Renal cortical epithelial cell (primary cell): ENCODE measurements around the gene RDH5. TPM values are rescaled to one million over a fixed set of nuclear protein-coding genes. Genes with fewer than 3 reads are reported as not detected.

ENCODE experiments used
- DNase-seq: peaks from one replicate; pipeline ENCODE4 v3.0.0-alpha.2; 2011; ENCODE audit warnings: low read depth
- total RNA-seq: library from RNA; depleted of rRNA; stranded (reverse); fragments of >200 nt; gene quantifications from 2 replicates; pipeline ENCODE4 v1.2.3, GENCODE V29; 2014

RDH5 gene
- total RNA-seq, 1 donor from 2014 or later: 2.7 TPM

DNA sequence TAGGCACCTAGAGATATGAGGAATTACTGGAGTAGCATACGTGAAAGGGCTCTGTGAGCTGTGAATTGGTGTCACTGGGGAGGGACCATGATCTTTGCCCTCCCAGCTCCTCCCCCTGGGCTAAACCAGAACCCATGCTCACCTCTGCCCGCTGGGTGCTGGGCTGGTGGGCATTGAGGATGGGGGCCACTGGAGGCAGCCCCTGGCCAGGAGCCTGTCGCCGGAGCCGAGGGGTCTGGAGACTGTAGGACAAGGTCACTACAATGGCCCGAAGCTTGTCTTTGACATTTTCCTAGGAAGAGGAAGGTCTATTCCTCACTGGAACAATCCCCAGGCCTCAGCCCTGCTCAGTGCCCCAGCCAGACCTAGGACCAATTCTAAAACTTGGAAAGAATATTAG lies 24.1 kb upstream of the RDH5 start:
- no peak for DNase-seq

DNA sequence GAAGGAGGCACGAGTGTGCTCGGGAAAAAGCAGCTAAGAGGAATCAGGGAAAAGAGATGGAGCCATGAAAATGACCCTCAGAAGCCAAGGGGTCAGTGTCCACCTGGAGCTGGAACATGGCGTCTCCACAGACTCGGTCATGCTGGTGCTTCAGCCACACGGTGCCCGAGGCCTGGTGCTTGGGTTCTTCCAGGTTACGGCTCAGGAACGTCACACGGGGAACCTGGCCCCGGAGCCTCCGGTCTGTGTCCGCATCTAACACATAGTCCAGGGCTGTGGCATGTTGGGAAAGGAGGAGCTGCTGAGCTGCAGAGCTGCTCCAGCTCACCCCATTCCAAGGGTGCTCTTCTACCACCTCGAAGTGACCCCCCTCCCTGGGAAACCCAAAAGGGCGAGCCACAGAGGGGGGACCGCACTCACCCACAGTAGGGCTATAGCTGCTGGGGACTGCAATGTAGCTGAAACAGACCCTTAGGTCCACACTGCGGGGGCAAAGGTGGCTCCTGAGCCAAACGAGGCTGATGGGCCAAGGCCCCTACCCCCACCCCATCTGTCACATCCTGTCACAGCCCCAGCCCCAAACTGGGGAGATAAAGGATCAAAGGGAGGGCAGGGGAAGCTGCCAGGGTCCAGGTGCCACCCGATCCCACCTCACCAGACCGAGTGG lies 23.3 kb upstream of the RDH5 start:
- no peak for DNase-seq

DNA sequence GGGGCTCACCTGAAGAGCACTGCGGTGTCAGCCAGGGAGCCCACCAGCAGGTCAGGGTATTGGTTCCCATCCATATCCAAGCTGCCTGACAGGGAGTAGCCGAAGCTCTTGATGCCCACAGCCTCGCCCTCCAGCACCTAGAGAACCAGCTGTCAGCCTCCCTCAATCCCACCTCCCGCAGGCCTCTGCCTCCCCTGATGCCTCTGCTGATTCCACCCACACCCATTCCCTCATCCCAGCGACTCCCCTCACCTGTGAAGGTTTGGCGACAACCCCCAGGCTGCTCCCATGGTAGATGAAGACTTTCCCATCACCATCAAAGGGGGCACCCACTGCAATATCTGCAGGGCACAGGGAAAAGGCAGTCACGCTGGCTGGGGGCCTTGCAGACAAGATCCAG lies 22.5 kb upstream of the RDH5 start:
- DNase-seq: no peak

DNA sequence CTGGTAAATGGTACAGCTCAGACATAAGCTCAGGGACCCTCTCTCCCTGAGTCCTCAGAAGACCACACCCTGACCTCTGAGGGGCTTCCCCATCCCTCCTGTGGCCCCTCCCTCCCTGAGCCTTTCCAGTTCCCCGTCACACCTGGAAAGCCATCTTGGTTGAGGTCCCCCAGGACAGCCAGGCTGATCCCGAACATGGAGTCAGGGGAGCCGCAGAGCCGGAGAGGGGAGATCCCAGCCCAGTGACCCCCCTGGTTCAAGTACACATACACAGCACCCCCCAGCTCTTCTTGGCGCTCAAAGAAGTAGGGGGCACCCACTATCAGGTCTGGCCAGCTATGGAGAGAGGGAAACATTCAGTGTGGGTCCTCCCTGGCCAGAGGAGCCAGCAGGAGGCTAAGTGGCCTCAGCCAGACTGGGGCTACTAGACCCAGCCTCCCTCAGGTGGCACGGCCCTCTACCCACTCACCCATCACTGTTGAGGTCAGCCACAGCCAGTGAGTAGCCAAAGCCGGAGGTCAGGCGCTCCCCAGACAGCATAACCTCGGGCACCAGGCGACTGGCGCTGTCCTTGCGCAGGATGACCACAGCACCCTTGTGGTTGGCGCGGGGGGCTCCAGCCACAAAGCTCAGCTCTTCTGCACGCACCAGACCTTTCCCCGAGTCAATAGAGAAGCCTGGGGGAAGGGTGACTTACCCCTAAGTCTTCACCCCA lies 21.8 kb upstream of the RDH5 start:
- DNase-seq: no peak

DNA sequence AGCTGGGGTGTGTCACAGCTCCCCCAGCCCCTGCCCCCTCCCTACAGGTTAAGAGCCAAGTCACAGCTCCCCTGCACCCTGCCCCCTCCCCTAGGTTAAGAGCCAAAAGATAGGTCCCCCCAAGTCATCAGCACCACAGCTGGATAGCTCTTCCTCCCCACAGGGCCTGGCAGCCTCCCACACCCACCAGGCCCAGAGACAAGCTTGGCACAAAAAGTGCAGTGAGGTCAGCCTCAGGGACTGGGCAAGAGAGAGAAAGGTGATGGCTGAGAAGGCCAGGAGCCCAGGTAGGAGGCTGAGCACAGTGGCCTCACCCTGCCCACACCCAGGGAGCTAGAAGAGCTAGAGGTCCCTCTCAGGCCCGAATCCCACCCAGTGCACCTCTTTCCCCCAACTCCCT lies 21.2 kb upstream of the RDH5 start:
- no peak for DNase-seq

DNA sequence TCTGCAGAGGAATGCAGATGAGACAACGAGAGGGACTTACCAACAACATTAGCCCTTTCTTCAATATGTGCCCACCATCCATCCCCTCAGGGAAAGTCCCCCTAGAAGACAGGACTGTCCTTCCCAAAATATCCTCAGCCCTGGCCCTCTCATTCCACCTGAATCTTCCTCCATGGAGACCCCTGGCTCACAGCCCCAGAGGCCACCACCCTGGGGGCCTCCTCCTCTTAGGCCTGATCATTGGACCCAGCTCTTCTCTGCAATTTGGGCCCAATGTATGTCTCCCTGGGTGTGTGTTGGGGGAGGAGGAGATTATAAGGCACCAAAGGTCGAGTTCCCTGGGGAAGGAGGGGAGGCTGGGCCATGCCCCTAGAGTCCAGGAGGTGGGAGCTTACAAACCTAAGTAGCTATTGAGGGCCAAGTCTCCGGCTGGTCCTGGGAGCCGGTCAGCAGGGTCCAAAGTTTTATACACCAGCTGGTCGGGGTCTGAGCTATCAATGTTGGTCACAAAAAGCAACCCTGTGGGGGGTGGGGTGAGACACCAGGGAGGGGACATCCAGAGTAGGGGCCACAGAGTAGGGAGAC lies 20.6 kb upstream of the RDH5 start:
- DNase-seq: no peak

DNA sequence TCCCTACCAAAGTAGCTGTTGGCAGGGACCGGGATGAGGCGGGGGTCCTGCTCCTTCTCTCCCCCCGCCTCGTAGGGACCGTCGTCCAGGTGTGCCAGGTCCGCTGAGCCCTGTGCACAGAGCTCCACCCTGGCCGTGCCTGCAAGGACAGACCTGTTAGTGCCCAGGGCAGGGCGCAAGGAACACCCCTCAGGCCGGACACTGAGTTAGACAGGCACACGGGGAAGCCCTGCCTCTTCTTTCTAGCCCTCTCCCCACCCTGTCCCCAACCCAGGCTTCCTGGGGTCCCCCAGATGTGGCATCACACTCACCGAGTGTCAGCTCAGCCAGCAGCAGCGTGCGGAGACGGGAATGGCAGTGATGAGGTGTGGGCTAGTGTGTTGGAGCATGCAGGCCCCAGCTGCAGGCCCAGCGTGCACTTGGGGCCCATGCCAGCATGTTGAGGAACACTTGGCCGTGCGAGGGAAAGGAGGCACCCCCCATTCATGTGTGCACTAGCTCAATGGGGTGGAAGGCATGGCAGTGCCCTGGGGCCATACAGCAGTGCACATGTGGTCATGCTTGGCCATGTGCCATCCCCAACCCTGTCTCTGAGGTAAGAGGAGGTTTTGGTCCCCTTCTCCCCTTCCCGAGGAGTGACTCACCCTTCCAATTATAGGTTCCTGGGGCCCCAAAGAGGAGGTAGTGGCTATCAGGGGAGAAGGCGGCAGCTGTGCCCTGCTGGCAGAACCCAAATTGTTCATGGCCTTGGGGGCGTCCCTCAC lies 19.8 kb upstream of the RDH5 start:
- no peak for DNase-seq

DNA sequence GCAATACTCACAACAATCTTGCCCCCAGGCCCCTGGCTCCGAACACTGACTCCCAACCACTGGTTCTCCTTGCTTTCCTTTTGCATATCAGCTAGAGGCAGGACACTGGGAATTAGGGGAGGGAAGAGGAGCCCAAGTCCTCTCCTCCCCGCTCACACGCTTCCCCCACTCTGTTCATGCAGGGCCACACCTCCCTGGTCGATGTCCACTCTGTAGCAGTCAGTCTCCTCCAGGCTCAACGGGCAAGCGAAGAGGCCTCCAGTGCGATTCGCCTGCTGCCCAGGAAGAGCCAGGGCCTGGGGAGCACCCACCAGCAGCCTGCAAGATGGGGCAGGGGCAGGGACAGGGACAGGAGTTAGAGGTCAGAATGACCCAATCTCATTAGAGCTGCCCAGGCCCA lies 17.3 kb upstream of the RDH5 start:
- no peak for DNase-seq

DNA sequence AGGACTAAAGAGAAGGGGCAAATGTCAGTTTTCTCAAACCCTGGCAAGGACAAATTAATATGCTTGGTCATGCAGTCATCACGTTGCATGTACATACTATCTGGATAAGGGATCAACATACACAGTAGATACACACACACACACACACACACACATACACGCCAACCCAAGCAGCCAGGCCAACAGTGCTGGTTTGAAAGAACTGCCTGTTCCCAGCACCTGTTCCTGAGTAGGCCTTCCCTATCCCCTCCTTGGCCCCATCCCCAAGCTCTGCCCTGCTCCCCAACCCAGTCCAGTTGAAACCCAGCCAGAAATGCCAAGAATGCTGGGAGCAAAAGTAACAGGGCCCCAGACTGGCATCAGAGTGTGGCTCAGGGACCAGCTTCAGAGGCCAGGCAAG lies 16.9 kb upstream of the RDH5 start:
- DNase-seq: no peak

DNA sequence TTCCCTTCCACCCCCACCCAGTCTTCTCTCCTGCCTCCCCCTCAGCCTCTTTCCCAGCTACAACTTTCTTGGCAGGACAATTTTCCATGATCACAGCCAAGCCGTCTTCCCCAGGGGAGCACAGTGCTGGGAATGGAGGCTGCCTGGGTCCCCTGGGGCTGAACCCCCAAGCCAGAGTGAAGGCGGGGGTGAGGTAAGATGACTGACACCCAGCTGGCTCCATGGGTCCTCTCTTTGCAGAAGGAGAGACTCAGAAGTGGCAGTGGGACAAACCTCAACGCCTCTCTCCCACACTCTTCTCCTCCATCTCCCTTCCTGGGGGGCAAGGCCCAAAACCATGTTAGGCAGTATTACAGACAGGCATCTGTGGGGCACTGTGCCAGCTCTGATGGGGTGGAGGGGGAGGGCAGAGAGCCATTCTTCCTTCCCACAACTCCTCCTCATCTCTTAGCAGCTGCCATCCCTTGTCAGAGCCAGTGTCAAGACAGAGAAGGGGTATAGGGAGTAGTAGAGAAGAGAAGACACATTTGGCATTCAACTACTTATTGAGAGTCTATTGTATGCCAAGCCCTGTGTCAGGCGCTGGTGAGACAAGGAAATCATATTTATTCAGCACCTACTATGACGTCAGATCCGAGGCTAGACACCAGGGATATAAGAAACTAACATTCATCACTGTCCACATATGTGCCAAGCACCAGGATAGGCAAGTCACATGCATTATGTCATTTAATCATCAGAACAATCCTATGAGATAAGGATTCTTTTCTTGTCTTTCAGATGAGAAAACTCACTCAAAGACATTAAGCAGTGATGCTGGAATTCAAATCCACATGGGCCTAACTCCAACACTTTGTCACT lies 16.1 kb upstream of the RDH5 start:
- DNase-seq: no peak

DNA sequence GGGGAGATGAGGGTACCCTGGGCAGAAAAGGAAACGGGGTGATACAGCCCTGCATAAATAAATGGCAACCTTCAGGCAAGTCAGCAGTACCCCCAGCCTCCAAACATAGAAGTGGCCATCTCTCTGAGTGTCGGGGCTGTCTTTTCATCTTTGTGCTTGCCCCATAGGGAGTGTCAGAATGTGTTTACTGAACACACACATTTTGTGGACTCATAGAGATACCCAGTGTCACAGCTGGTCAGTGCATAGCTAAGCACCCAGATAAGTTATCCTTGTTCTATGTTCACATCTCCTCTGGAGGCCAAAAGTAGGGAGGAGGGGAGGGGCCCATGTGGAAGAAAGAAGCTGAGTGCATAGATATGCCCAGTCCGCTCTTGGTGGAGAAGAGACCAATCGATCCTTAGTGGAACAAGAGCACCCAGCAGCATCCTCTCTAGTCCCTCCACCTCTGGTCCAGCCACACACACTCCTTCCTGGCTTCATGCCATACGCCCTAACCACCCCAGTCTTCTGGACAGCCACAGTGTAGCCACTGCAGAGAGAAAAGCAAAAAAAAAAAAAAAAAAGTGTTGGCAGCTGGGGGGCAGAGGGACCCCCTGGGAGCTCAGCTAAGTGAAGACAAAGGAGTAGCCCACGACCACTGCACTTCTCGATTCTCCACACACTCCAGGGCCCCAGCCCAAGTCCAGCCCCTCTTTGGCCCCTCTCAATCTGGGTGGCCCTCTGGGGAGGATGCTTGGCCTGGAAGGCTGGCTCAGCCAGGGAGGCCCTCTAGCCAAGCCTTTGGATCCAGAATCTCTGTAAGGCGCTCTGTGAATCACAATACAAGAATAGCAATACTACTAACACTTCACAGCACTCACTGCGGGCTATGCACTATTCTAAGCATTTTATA lies 15.1 kb upstream of the RDH5 start:
- DNase-seq: no peak

DNA sequence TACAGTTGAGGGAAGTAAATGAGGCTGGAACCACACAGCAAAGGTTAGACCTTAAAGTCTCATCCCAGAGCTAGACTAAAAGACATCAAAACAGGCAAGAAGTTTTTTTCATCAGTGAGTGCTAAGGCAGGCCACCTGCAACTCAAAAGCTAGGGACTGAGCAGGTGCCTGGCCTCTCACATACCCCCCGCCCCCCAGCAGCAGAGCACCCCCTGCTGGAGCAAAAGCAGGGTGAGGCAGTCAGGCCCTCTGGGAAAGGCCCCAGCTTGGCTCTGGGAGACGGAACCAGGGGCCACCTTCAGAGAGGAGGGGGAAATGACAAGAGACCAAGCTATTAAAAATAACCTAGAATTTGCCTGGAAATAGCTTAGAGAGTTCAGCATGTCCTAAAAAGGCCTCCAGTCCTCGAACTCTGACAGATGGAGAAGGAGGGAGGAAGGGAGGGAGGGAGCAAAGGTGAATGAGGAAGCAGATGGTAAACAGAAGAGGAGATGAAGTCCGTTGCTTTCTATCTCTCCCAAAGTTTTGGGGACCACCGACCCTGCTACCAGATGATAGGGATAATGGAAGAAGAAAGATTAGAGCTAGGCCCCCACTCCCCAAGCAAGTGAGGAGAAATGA lies 14.3 kb upstream of the RDH5 start:
- no peak for DNase-seq

DNA sequence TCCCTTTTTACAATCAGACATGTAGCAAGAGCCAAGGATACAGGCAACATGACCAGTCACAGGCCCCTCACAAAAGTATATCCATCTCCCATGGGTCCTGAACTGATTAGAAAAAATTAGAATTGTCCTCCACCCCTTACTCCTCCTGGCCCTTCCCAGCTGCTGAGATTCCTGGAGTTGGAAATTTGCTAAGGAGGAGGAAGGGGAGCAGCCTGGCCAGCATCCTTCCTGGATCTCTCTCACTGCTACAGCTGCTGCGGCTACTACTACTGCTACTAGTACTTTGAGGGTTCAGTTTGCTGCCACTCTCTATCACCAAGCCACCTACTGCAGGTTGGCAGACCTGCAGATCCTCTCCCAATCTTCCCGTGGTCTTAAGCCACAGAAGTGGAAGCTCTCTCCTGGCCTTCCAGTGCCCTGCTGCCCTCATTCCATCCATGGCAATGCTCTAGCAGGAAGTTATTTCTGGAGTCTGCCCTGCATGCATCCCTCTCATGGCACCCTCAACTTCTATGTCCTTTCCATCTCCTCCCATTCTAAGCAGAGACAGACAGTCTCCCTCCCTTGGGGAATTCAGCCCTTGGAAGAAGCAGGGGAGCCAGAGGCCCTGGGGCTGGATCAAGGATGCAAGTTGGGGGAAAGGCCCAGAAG lies 13.5 kb upstream of the RDH5 start:
- no peak for DNase-seq

DNA sequence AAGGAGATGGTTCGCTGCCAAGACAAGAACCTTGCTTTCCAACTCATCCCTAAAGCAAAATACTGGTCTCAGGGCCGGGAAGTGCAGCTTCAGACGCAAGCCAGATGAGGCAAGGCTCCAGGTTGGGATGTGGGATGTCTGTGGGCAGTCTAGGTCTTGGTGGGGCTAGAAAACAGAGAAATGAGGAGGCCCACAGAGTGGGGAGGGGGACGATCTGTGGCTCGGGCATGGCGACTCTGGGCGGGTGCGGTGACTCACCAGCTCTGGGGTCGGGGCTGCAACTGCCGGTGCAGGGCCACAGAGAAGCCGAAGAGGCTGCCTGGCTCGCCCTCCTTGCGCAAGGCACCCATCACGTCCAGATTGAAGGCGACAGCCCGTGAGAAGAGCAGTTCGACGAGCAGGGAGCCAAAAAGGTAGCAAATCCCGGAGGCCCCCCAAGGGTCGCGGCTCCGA lies 12.9 kb upstream of the RDH5 start:
- DNase-seq: no peak

DNA sequence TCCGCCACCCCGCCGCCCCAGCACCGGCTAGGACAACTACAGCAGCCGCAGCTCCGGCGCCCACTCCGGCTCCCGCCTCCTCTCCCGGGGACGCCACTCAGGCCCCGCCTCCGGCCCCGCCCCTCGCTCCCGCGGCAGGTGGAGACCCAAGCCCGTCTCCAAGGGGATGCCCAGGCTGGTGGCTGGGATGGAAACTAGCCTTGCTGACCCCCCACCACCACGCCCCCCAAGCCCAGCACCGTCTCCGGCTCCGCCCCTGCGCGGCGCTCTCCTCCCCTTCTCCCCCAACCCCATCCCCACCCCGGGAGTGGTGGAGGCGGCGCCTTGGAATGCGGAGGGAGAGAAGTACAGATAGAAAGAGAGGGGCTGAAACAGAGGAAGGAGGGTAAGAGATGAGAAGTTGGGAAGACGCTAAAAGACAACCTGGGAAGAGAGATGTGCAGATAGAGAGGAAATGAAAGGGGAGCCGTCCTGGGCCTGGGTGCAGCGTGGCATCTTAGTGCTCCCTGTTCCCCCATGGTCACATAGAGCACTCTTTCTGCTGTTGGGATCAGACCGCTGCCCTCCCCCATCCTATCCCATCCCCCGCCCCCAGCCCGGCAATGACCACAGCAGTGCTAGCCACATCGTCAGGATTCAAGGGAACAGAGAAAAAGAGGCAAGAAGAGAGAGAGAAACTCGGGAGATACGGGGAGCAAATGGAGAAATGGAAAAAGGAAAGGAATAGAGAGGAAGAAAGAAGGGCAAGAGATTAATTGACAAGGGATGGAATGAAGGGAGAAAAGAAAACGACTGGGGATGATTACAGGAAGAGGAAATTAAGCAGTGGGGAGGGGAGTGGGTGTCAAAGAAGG lies 12.1 kb upstream of the RDH5 start, which contains the start of gene ITGA7:
Gene ITGA7 (minus strand): TSS at position 64 of the 854 bp plus-strand sequence. CDS start 222 bp downstream, outside the sequence.
- no peak for DNase-seq

DNA sequence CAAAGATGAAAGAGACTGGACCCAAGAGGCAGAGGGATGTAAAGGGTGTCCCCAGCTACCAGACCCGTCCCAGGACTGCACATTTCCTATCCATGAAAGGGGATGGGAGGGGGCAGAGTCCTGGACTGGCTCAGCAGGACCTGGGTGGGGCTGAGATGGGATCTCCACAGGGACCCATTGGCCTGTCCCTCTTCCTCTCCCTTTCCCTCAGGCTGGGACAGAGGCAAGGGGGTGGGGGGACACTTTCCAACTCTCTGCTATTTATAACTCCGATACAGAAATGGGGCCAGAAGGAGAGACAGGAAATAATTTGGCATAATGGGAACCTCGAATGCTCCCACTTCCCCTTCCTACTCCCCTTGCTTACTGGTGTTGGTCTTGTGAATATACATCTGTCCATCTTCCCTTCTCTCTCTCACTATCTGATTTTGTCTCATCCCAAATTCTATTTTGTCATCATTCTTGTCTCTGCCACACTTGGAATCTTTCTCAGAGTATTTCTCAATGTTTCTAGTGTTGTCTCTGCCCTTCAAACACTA lies 11.4 kb upstream of the RDH5 start:
- DNase-seq: no peak

DNA sequence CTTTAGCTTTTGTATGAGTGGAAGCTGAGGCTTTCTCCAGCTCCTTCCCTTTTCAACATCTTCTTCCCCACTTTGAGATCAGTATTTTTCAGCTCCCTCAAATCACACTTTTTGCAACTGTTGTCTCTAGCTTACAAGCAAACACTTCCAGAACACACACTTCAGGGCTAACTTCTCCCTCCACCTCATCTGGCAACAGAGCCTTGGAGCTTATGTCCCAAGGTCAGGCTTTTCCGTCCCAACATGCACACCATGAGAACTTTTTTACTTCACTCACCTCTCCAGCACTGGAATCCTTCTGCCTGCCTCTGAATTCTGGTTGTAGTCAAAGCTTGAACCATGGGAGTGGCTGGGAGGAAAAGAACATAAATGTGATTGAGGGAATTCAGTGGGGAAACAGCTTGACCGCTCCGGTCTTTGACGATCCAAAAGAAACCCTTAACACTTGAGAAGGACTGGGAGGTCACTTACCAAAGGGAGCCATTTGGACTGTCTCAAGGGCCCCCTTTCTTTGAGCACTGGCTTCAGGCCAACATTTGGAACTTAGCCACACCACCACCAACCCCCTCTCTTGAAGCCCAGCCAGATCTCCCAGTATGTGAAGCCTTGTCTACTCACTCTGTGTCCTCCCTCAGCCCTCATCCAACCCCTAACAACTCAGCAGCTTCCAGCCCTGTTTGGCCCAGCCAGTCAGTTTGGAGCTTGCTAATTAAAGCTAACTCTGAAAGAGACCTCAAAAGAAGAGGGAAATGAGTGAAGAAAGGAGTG lies 8.2 kb upstream of the RDH5 start:
- DNase-seq: no peak
